AG04450 (cell line): ENCODE measurements around the gene DMAC2. TPM values are rescaled to one million over a fixed set of nuclear protein-coding genes. Genes with fewer than 3 reads are reported as not detected.

Experiments used
- CTCF ChIA-PET: fragments of 300-600, 350-600 bp; formaldehyde crosslinking; extraction: SDS; loops from one replicate; lab custom pipeline; 2022; ENCODE audit warnings: antibody characterized with exemption, inconsistent platforms; lab: Charles Lee
- POLR2A ChIA-PET: fragments of 350-600 bp; formaldehyde crosslinking; extraction: SDS; loops from one replicate; lab custom pipeline; 2021; ENCODE audit warnings: antibody characterized with exemption, inconsistent platforms; lab: Yijun Ruan, JAX
- DNase-seq: peaks from one replicate; pipeline ENCODE4 v3.0.0-alpha.2; 2011; ENCODE audit warnings: low read depth, low spot score
- H3K27ac ChIP-seq: one replicate; pipeline ENCODE4 v1.5.1; 2012; ENCODE audit warnings: low read depth, low read length, control low read depth
- H3K27me3 ChIP-seq: one replicate; pipeline ENCODE4 v1.6.0; 2012; ENCODE audit warnings: low read length; ENCODE audit not compliant: control insufficient read depth, insufficient read depth
- H3K4me3 ChIP-seq: 2 replicates; pipeline ENCODE4 v1.5.1; 2011; ENCODE audit warnings: mild to moderate bottlenecking, low read depth, low read length, control low read depth
- H3K9me3 ChIP-seq: 2 replicates; pipeline ENCODE4 v1.5.1; 2012; ENCODE audit warnings: low read length; ENCODE audit not compliant: control insufficient read depth, insufficient read depth
- CTCF ChIP-seq: IDR thresholded peaks from 2 replicates; pipeline ENCODE4 v1.5.1; 2011; ENCODE audit warnings: low read depth, low read length, control low read depth, inconsistent platforms
- polyA plus RNA-seq: library from polyadenylated mRNA; depleted of rRNA; stranded (reverse); fragments of >200 nt; gene quantifications from 2 replicates; pipeline ENCODE4 v1.2.3, GENCODE V29; 2011

DMAC2 gene
- polyA plus RNA-seq, 1 experiment = 58.2 TPM

GRCh38 chr19:41426116-41426841, 13.4 kb downstream of the DMAC2 start:
- Histone ChIP-seq H3K27me3 (no peaks in the 10 kb centered on the region), H3K27ac (no peak overlapping the region), H3K4me3 (peak overlapping the region; percentile 55), H3K9me3 (no peaks in the 10 kb centered on the region; the same call in 1 of the 2 replicates)
- CTCF ChIA-PET = interaction anchor here (0.9 to 1.9 kb wide), 3 partner anchors 23 to 167 kb away, joined by 3 to 11 read pairs (median 5); no protein-coding TSS in a partner anchor
- no peak for DNase-seq
- POLR2A ChIA-PET = interaction anchor here (2.1 kb wide), 1 partner anchor 13 kb away, joined by 7 read pairs; the partner anchor contains the start of gene DMAC2
- TF ChIP-seq CTCF = no peak

- DNase-seq = no peak
- H3K27me3 ChIP-seq = no peaks in the 10 kb centered on the region
- H3K4me3 ChIP-seq = no peak overlapping the region
- POLR2A ChIA-PET = no interaction called here
- CTCF ChIA-PET = no interaction called here
- TF ChIP-seq CTCF = no peak
- H3K27ac ChIP-seq = no peak overlapping the region
- H3K9me3 ChIP-seq = no peaks in the 10 kb centered on the region; the same call in 1 of the 2 replicates
These were observed 14.3 kb downstream of the DMAC2 start for GRCh38 chr19:41425174-41426115.

- H3K4me3 ChIP-seq = no peak overlapping the region
- no peak for TF ChIP-seq CTCF
- no peaks in the 10 kb centered on the region; the same call in 1 of the 2 replicates for H3K9me3 ChIP-seq
- CTCF ChIA-PET = interaction anchor here (0.6 kb wide), 1 partner anchor 450 kb away, joined by 3 read pairs; no protein-coding TSS in a partner anchor
- POLR2A ChIA-PET = interaction anchor here (0.6 kb wide), 1 partner anchor 203 kb away, joined by 4 read pairs; no protein-coding TSS in a partner anchor
- no peak for DNase-seq
- H3K27ac ChIP-seq = no peak overlapping the region
- H3K27me3 ChIP-seq = no peaks in the 10 kb centered on the region
These were observed 15.2 kb downstream of the DMAC2 start for GRCh38 chr19:41424335-41425173.

- H3K4me3 ChIP-seq = no peak overlapping the region
- no peak for DNase-seq
- H3K9me3 ChIP-seq = no peaks in the 10 kb centered on the region; the same call in 1 of the 2 replicates
- POLR2A ChIA-PET = no interaction called here
- H3K27ac ChIP-seq = no peak overlapping the region
- TF ChIP-seq CTCF = no peak
- H3K27me3 ChIP-seq = no peaks in the 10 kb centered on the region
- CTCF ChIA-PET = no interaction called here
These were observed 16.8 kb downstream of the DMAC2 start for GRCh38 chr19:41422955-41423354.
